GM23338 (cell line): ENCODE data around the gene GLT6D1. TPM values are rescaled to one million over a fixed set of nuclear protein-coding genes. Genes with fewer than 3 reads are reported as not detected.

ENCODE experiments used
- ATAC-seq: fragments of 200-7000 bp; cut with Tn5 transposase; 3 replicates; pipeline ENCODE4 v1.9.1; 2020
- DNase-seq: peaks from one replicate; pipeline ENCODE4 v3.0.0-alpha.2; 2015; ENCODE audit warnings: low spot score
- H2AFZ ChIP-seq: fragments of 200-600 bp; sonication (generic); 2 replicates; pipeline ENCODE4 v1.8.0; 2016; ENCODE audit warnings: antibody characterized with exemption, mild to moderate bottlenecking, moderate library complexity
- H3F3A ChIP-seq: fragments of 200-600 bp; sonication (generic); replicated peaks from 2 replicates; pipeline ENCODE4 v1.8.0; 2017; ENCODE audit warnings: antibody characterized with exemption, mixed run types, low read depth
- H3K27ac ChIP-seq: fragments of 200-600 bp; sonication (generic); 2 replicates; pipeline ENCODE4 v1.6.1; 2016; ENCODE audit warnings: low read depth
- H3K27me3 ChIP-seq: fragments of 200-600 bp; sonication (generic); 2 replicates; pipeline ENCODE4 v1.8.0; 2016; ENCODE audit warnings: mild to moderate bottlenecking, mixed run types, moderate library complexity; ENCODE audit not compliant: insufficient read depth
- H3K36me3 ChIP-seq: fragments of 200-600 bp; sonication (generic); 2 replicates; pipeline ENCODE4 v1.8.0; 2016; ENCODE audit warnings: mild to moderate bottlenecking; ENCODE audit not compliant: insufficient read depth
- H3K4me1 ChIP-seq: fragments of 200-600 bp; sonication (generic); 2 replicates; pipeline ENCODE4 v1.8.0; 2016; ENCODE audit warnings: mild to moderate bottlenecking, moderate library complexity; ENCODE audit not compliant: insufficient read depth
- H3K4me2 ChIP-seq: fragments of 200-600 bp; sonication (generic); 2 replicates; pipeline ENCODE4 v1.7.1; 2017; ENCODE audit warnings: mixed run types
- H3K4me3 ChIP-seq: fragments of 200-600 bp; sonication (generic); 2 replicates; pipeline ENCODE4 v1.6.1; 2016; ENCODE audit warnings: mixed run types
- H3K79me2 ChIP-seq: fragments of 200-600 bp; sonication (generic); replicated peaks from 2 replicates; pipeline ENCODE4 v1.8.0; 2017; ENCODE audit warnings: mild to moderate bottlenecking; ENCODE audit not compliant: insufficient read depth
- H3K9me2 ChIP-seq: fragments of 200-600 bp; sonication (generic); 2 replicates; pipeline ENCODE4 v1.8.0; 2017; ENCODE audit not compliant: insufficient read depth
- H4K20me1 ChIP-seq: fragments of 200-600 bp; sonication (generic); replicated peaks from 2 replicates; pipeline ENCODE4 v1.8.0; 2017; ENCODE audit warnings: mild to moderate bottlenecking; ENCODE audit not compliant: insufficient read depth
- H3K27ac Mint-ChIP-seq: 2 replicates; pipeline ENCODE4 v1.8.0; 2020; ENCODE audit warnings: inconsistent platforms, mild to moderate bottlenecking, moderate library complexity, mixed read lengths
- H3K27me3 Mint-ChIP-seq: 3 replicates; pipeline ENCODE4 v1.8.0; 2022; ENCODE audit warnings: low read depth, mild to moderate bottlenecking, moderate library complexity, mixed read lengths, inconsistent platforms; ENCODE audit not compliant: insufficient read depth, poor library complexity
- H3K36me3 Mint-ChIP-seq: 3 replicates; pipeline ENCODE4 v1.8.0; 2021; ENCODE audit warnings: low read depth, mild to moderate bottlenecking, inconsistent platforms, moderate library complexity, mixed read lengths
- H3K4me1 Mint-ChIP-seq: 3 replicates; pipeline ENCODE4 v1.8.0; 2020; ENCODE audit warnings: mild to moderate bottlenecking, inconsistent platforms, mixed read lengths
- H3K4me3 Mint-ChIP-seq: 3 replicates; pipeline ENCODE4 v1.8.0; 2021; ENCODE audit warnings: moderate library complexity, mild to moderate bottlenecking, inconsistent platforms, mixed read lengths
- H3K9me3 Mint-ChIP-seq: 3 replicates; pipeline ENCODE4 v1.8.0; 2020; ENCODE audit warnings: moderate library complexity, mild to moderate bottlenecking, inconsistent platforms, mixed read lengths
- CREB1 ChIP-seq: fragments of 250-450 bp; sonication (Bioruptor Pico); IDR thresholded peaks from 2 replicates; pipeline ENCODE4 v1.5.0; 2020; ENCODE audit warnings: low read depth, mild to moderate bottlenecking, moderate library complexity
- EZH2 ChIP-seq: fragments of 200-600 bp; sonication (generic); IDR thresholded peaks from one replicate; pipeline ENCODE4 v1.8.0; 2017; ENCODE audit warnings: antibody characterized with exemption, mild to moderate bottlenecking, low read depth; ENCODE audit not compliant: unreplicated experiment
- NANOG ChIP-seq: IDR thresholded peaks from 2 replicates; pipeline ENCODE4 v1.6.1; 2016; ENCODE audit warnings: antibody characterized with exemption, borderline replicate concordance
- STAT1 ChIP-seq: IDR thresholded peaks from one replicate; pipeline ENCODE4 v1.6.1; 2016; ENCODE audit warnings: antibody characterized with exemption; ENCODE audit not compliant: unreplicated experiment
- ZNF114 ChIP-seq: fragments of 250-450 bp; sonication (Bioruptor Pico); IDR thresholded peaks from 2 replicates; pipeline ENCODE4 v1.5.0; 2020; ENCODE audit warnings: mild to moderate bottlenecking, moderate library complexity
- ZNF462 ChIP-seq: fragments of 250-450 bp; sonication (Bioruptor Pico); IDR thresholded peaks from 2 replicates; pipeline ENCODE4 v1.5.0; 2020; ENCODE audit warnings: mild to moderate bottlenecking, moderate library complexity
- polyA plus RNA-seq: library from polyadenylated mRNA; unstranded; fragments of >200 nt; fragmentation: Nextera tagmentation; extraction: Ambion mirVana; gene quantifications from 2 replicates; pipeline ENCODE4 v1.2.1, GENCODE V29; 2016
- total RNA-seq: library from RNA; depleted of rRNA; stranded (reverse); fragments of >200 nt; shearing (Covaris generic); gene quantifications from 2 replicates; pipeline ENCODE4 v1.2.3, GENCODE V29; 2014
- TF ChIP-seq, protein P1 (sequence below): IDR thresholded peaks from 2 replicates; pipeline ENCODE4 v1.6.1; 2016; ENCODE audit warnings: antibody characterized with exemption
- TF ChIP-seq, protein P2 (sequence below): IDR thresholded peaks from one replicate; pipeline ENCODE4 v1.6.1; 2018; ENCODE audit warnings: antibody characterized with exemption; ENCODE audit not compliant: unreplicated experiment
- TF ChIP-seq, protein P3 (sequence below), 2 experiments: fragments of 200-600 bp in 1 of 2; sonication (generic) in 1 of 2; conservative IDR thresholded peaks; 2 replicates each; pipeline versions ENCODE4 v1.5.1 to v1.6.1; 2016 to 2017; ENCODE audit warnings: antibody characterized with exemption in 2 of 2, low read depth in 2 of 2, mild to moderate bottlenecking in 2 of 2, moderate library complexity in 1 of 2

The GLT6D1 gene
- total and polyA plus RNA-seq, 2 experiments from 2014 or later, result not detected

GRCh38 chr9:135677641-135678168, 38.4 kb upstream of the GLT6D1 start:
- H3K36me3 ChIP-seq, result no peaks in the 10 kb centered on the region
- H4K20me1 ChIP-seq, result no peaks in the 10 kb centered on the region
- Mint-ChIP-seq H3K4me1 (peaks cover 8% of the 10 kb centered on the region), H3K27ac (no peak overlapping the region), H3K4me3 (no peak overlapping the region), H3K36me3 (no peaks in the 10 kb centered on the region), H3K9me3 (peaks cover 4% of the 10 kb centered on the region; the same call in 1 of the 3 replicates), H3K27me3 (peaks cover 5% of the 10 kb centered on the region)
- no peaks in the 10 kb centered on the region for H3K27me3 ChIP-seq
- H2AFZ ChIP-seq, result no peak overlapping the region
- no peaks in the 10 kb centered on the region for H3K79me2 ChIP-seq
- H3K4me2 ChIP-seq, result no peak overlapping the region
- no peaks in the 10 kb centered on the region; the same call in 1 of the 2 replicates for H3K4me1 ChIP-seq
- no peaks in the 10 kb centered on the region for H3F3A ChIP-seq
- ATAC-seq (no peak), DNase-seq (no peak)
- H3K4me3 ChIP-seq, result no peak overlapping the region
- no peak overlapping the region for H3K27ac ChIP-seq
- no peaks in the 10 kb centered on the region for H3K9me2 ChIP-seq
- TF ChIP-seq NANOG, result no peak

- no peaks in the 10 kb centered on the region for H4K20me1 ChIP-seq
- peaks cover 4% of the 10 kb centered on the region; the same call in 1 of the 3 replicates for H3K9me3 Mint-ChIP-seq
- H3K27me3 ChIP-seq, result no peaks in the 10 kb centered on the region
- H3K36me3 Mint-ChIP-seq, result no peaks in the 10 kb centered on the region
- no peaks in the 10 kb centered on the region; the same call in 1 of the 2 replicates for H3K4me1 ChIP-seq
- no peak overlapping the region for H3K4me2 ChIP-seq
- no peak overlapping the region for H3K4me3 ChIP-seq
- H3K27ac ChIP-seq, result no peak overlapping the region
- no peak for DNase-seq
- H3K9me2 ChIP-seq, result no peaks in the 10 kb centered on the region
- no peaks in the 10 kb centered on the region for H3K79me2 ChIP-seq
- H3K27ac Mint-ChIP-seq, result no peak overlapping the region
- H2AFZ ChIP-seq, result no peak overlapping the region
- H3K27me3 Mint-ChIP-seq, result peaks cover 4% of the 10 kb centered on the region
- H3F3A ChIP-seq, result no peaks in the 10 kb centered on the region
- ATAC-seq, result no peak
- no peaks in the 10 kb centered on the region for H3K36me3 ChIP-seq
- peaks cover 8% of the 10 kb centered on the region for H3K4me1 Mint-ChIP-seq
- H3K4me3 Mint-ChIP-seq, result no peak overlapping the region
- TF ChIP-seq NANOG, result no peak
- no peak for TF ChIP-seq CREB1
- TF ChIP-seq EZH2, result no peak
- TF ChIP-seq, protein P1, sequence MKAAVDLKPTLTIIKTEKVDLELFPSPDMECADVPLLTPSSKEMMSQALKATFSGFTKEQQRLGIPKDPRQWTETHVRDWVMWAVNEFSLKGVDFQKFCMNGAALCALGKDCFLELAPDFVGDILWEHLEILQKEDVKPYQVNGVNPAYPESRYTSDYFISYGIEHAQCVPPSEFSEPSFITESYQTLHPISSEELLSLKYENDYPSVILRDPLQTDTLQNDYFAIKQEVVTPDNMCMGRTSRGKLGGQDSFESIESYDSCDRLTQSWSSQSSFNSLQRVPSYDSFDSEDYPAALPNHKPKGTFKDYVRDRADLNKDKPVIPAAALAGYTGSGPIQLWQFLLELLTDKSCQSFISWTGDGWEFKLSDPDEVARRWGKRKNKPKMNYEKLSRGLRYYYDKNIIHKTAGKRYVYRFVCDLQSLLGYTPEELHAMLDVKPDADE, result no peak
- TF ChIP-seq ZNF114, result no peak
- TF ChIP-seq, protein P2, sequence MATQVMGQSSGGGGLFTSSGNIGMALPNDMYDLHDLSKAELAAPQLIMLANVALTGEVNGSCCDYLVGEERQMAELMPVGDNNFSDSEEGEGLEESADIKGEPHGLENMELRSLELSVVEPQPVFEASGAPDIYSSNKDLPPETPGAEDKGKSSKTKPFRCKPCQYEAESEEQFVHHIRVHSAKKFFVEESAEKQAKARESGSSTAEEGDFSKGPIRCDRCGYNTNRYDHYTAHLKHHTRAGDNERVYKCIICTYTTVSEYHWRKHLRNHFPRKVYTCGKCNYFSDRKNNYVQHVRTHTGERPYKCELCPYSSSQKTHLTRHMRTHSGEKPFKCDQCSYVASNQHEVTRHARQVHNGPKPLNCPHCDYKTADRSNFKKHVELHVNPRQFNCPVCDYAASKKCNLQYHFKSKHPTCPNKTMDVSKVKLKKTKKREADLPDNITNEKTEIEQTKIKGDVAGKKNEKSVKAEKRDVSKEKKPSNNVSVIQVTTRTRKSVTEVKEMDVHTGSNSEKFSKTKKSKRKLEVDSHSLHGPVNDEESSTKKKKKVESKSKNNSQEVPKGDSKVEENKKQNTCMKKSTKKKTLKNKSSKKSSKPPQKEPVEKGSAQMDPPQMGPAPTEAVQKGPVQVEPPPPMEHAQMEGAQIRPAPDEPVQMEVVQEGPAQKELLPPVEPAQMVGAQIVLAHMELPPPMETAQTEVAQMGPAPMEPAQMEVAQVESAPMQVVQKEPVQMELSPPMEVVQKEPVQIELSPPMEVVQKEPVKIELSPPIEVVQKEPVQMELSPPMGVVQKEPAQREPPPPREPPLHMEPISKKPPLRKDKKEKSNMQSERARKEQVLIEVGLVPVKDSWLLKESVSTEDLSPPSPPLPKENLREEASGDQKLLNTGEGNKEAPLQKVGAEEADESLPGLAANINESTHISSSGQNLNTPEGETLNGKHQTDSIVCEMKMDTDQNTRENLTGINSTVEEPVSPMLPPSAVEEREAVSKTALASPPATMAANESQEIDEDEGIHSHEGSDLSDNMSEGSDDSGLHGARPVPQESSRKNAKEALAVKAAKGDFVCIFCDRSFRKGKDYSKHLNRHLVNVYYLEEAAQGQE, result no peak
- TF ChIP-seq ZNF462 (CRISPR knock-in tag), result no peak
- TF ChIP-seq, protein P3, sequence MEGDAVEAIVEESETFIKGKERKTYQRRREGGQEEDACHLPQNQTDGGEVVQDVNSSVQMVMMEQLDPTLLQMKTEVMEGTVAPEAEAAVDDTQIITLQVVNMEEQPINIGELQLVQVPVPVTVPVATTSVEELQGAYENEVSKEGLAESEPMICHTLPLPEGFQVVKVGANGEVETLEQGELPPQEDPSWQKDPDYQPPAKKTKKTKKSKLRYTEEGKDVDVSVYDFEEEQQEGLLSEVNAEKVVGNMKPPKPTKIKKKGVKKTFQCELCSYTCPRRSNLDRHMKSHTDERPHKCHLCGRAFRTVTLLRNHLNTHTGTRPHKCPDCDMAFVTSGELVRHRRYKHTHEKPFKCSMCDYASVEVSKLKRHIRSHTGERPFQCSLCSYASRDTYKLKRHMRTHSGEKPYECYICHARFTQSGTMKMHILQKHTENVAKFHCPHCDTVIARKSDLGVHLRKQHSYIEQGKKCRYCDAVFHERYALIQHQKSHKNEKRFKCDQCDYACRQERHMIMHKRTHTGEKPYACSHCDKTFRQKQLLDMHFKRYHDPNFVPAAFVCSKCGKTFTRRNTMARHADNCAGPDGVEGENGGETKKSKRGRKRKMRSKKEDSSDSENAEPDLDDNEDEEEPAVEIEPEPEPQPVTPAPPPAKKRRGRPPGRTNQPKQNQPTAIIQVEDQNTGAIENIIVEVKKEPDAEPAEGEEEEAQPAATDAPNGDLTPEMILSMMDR (conservative IDR thresholded peaks at IDR 0.05; ENCODE audit: low read depth in 2 of 2), result no peak
- TF ChIP-seq STAT1, result no peak
These were observed 37.6 kb upstream of the GLT6D1 start for GRCh38 chr9:135676891-135677290.
